Colonic mucosa (tissue), 4 donors: Measurements from ENCODE around the gene IFRD2. TPM values are rescaled to one million over a fixed set of nuclear protein-coding genes. Genes with fewer than 3 reads are reported as not detected.

Experiments
- DNase-seq: peaks from one replicate; pipeline ENCODE4 v3.0.0-alpha.2; 2020
- H3K27ac ChIP-seq: fragments of 200-600 bp; one replicate; pipeline ENCODE4 v1.8.0; 2021
- H3K27me3 ChIP-seq: fragments of 200-600 bp; one replicate; pipeline ENCODE4 v1.8.0; 2021
- H3K36me3 ChIP-seq: fragments of 200-600 bp; one replicate; pipeline ENCODE4 v1.8.0; 2021
- H3K4me1 ChIP-seq: fragments of 200-600 bp; one replicate; pipeline ENCODE4 v1.8.0; 2021; ENCODE audit warnings: mild to moderate bottlenecking
- H3K4me3 ChIP-seq: fragments of 200-600 bp; one replicate; pipeline ENCODE4 v1.8.0; 2021
- H3K9ac ChIP-seq, 2 donors: one replicate each; pipeline ENCODE4 v1.7.0; 2013; ENCODE audit warnings: control low read depth in 2 of 2, low read depth in 2 of 2, low read length in 2 of 2
- H3K9me3 ChIP-seq: fragments of 200-600 bp; one replicate; pipeline ENCODE4 v1.8.0; 2021
- CTCF ChIP-seq: fragments of 200-600 bp; IDR thresholded peaks from one replicate; pipeline ENCODE4 v1.8.0; 2022; ENCODE audit warnings: antibody characterized with exemption, mild to moderate bottlenecking
- intact Hi-C: fragments of 100-400 bp; cut with DNase I; formaldehyde crosslinking; loops from one replicate; pipeline ENCODE4 v1.14.1; 2022
- total RNA-seq, 2 donors: library from RNA; stranded (reverse); fragmentation: NEBNext Ultra II Directional in 1 of 2; extraction: Animal tissue kit (Norgen Biotek cat#: 25700) in 1 of 2; gene quantifications; one replicate each; pipeline ENCODE4 v1.2.1, GENCODE V29; 2021
- donor health status: healthy.
- donor health status: DM: no; HTN: no; CAD: no.
- donor health status: DM: no; HTN: no; CAD: no.

Gene IFRD2
- total RNA-seq, 2 donors from 2014 or later, result 52.8 to 129 TPM

GRCh38 chr3:50319181-50319893, 27.1 kb upstream of the IFRD2 start:
- H3K27me3 ChIP-seq, result no peaks in the 10 kb centered on the region
- H3K27ac ChIP-seq, result no peak overlapping the region
- TF ChIP-seq CTCF, result no peak
- peaks cover 38% of the 10 kb centered on the region for H3K4me1 ChIP-seq
- H3K9me3 ChIP-seq, result no peaks in the 10 kb centered on the region
- intact Hi-C loops, result no loop called here
- H3K4me3 ChIP-seq, result no peak overlapping the region
- no peak for DNase-seq
- H3K36me3 ChIP-seq, result no peaks in the 10 kb centered on the region
- peak overlapping the region in 1 of 2 donors; percentile 91 for H3K9ac ChIP-seq

GRCh38 chr3:50318615-50319014, 26.4 kb upstream of the IFRD2 start:
- H3K36me3 ChIP-seq, result no peaks in the 10 kb centered on the region
- peaks cover 38% of the 10 kb centered on the region for H3K4me1 ChIP-seq
- H3K4me3 ChIP-seq, result no peak overlapping the region
- no peak for DNase-seq
- no peaks in the 10 kb centered on the region for H3K9me3 ChIP-seq
- TF ChIP-seq CTCF, result no peak
- H3K9ac ChIP-seq, result peak overlapping the region in 1 of 2 donors; percentile 91
- no peak overlapping the region for H3K27ac ChIP-seq
- no peaks in the 10 kb centered on the region for H3K27me3 ChIP-seq
- intact Hi-C loops, result no loop called here

GRCh38 chr3:50318163-50318562, 25.9 kb upstream of the IFRD2 start:
- no peak for TF ChIP-seq CTCF
- peak overlapping the region in 1 of 2 donors; percentile 91 for H3K9ac ChIP-seq
- H3K4me3 ChIP-seq, result no peak overlapping the region
- DNase-seq, result no peak
- H3K27ac ChIP-seq, result peak overlapping the region; percentile 91
- H3K4me1 ChIP-seq, result peaks cover 38% of the 10 kb centered on the region
- H3K36me3 ChIP-seq, result no peaks in the 10 kb centered on the region
- H3K27me3 ChIP-seq, result no peaks in the 10 kb centered on the region
- H3K9me3 ChIP-seq, result no peaks in the 10 kb centered on the region
- intact Hi-C loops, result no loop called here

GRCh38 chr3:50317300-50317699, 25.1 kb upstream of the IFRD2 start:
- Histone ChIP-seq H3K9ac (peak overlapping the region; percentile 60 to 86), H3K27me3 (no peaks in the 10 kb centered on the region), H3K36me3 (no peaks in the 10 kb centered on the region), H3K27ac (peak overlapping the region; percentile 91), H3K4me3 (no peak overlapping the region), H3K9me3 (no peaks in the 10 kb centered on the region), H3K4me1 (peaks cover 34% of the 10 kb centered on the region)
- intact Hi-C loops, result no loop called here
- peak; percentile 69 for DNase-seq
- TF ChIP-seq CTCF, result no peak

GRCh38 chr3:50316657-50317242, 24.5 kb upstream of the IFRD2 start:
- intact Hi-C loops, result no loop called here
- Histone ChIP-seq H3K36me3 (no peaks in the 10 kb centered on the region), H3K9ac (peak overlapping the region; percentile 62 to 86), H3K9me3 (no peaks in the 10 kb centered on the region), H3K4me3 (no peak overlapping the region), H3K27me3 (no peaks in the 10 kb centered on the region), H3K4me1 (peaks cover 28% of the 10 kb centered on the region), H3K27ac (peak overlapping the region; percentile 91)
- peak; percentile 92 for DNase-seq
- no peak for TF ChIP-seq CTCF
